SKM-1 treated with dmso at 0.1 percent for 144 hours (cell line): ENCODE data around the gene MXD4.
A peak's percentile ranks its signal among the peaks of the same experiment; 100 is the strongest.

Experiments used
- DNase-seq: peaks from one replicate; lab custom pipeline; 2025; ENCODE audit not compliant: unreplicated experiment; lab: John Stamatoyannopoulos, UW

The MXD4 gene

DNA sequence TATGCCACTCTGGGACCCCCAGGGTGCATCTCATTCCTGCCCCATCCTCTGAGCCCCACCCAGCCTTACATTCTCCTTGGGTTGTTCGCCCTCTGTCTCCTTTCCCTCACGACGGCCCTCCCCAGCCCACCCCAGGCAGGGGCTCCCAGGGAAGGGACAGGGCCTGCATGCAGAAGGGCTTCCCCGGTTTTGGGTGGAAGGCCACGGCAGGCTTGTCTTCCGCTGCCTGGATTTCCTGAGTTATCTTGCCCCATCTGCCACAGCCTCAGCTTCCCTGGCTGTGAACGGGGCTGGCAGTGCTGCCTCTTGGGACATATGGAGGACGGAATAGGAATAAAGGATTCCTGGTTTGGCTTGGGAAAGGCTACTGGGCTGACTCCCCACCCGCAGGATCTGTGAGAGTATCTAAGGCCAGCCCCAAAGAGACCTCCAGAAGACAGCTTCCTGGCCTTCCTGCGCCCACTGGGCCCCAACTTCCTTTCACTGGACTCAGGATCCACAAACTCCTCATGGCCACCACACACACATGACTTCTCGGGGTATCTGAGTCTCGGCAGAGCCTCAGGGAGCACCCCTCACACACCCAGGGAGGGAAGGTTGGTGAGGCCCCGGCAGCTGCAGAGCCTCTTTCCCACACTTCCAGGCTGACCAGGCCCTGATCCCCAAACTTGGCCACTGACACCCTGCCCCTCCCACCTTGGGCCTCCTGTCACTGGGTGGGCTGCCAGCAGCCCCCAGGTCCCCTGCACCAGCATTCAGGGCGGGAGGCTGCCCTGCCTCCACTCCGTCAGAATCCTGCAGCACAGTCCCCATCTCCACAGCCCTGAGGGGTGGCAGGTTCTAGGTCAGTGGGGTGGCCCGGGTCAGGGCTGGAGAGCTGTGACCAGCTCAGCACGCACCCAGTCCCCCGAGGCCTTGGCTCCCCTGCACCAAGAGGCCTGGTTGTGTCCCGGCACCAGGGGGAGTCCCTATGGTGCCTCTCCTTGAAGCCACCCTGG, 3.5 kb upstream of the MXD4 start:
- DNase-seq, result no peak

DNA sequence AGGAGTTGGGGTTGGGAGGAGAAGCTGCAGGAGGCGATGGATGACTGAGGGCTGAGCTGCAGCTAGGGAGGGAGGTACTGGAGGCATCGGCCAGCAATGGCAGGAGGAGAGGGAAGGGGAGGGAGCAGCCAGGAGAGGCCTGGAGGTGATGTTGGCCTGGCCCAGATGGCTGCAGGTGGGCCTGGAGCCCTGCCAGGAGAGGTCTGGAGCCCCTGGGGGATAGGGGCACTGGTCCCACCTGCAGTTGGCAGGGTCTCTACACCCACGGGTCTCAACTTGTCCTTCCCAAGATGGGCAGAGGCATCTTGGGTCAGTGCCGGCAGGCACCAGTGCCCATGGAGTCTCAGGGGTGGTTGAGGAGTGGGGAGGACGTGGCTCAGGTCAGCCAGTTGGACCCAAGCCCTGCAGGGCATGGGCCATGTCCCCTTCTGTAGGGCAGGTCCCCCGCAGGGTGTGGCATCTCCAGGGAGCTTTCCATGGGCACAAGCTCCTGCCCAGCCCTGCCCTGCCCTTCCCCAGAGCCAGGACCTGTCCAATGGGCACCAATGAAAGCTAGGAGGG, 2.7 kb upstream of the MXD4 start:
- DNase-seq, result no peak

DNA sequence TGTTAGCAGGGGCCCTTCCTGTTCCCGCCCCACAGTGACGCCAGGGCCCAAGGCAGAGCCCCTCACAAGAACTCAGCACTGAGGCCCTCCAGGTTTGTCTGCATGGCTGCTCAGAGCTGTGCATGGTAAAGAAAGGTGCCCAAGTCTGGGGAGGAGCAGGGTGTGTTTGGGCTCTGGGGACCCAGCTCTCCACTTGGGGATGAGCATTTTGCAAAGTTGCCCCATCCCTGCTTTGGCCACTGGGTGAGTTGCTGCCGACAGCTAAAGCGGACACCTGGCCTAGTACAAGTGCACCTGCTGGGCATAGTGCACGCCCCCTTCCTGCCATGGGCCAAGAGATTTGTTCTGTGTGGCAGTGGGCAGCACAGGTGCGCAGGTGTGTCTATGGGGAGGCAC, 2.0 kb upstream of the MXD4 start:
- DNase-seq, result no peak

DNA sequence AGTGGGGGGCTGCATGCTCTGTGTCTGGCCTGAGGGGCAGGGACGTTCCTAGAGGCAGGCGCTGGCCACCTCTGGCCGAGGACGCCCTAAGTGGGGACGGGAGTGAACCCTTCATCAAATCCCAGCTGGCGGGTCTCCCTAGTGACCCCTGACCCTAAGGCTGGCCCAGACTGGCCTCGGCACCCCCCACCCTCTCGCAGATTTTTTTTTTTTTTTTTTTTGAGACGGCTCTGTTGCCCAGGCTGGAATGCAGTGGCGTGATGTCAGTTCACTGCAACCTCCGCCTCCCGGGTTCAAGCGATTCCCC, 988 bp upstream of the MXD4 start:
- DNase-seq, result no peak

DNA sequence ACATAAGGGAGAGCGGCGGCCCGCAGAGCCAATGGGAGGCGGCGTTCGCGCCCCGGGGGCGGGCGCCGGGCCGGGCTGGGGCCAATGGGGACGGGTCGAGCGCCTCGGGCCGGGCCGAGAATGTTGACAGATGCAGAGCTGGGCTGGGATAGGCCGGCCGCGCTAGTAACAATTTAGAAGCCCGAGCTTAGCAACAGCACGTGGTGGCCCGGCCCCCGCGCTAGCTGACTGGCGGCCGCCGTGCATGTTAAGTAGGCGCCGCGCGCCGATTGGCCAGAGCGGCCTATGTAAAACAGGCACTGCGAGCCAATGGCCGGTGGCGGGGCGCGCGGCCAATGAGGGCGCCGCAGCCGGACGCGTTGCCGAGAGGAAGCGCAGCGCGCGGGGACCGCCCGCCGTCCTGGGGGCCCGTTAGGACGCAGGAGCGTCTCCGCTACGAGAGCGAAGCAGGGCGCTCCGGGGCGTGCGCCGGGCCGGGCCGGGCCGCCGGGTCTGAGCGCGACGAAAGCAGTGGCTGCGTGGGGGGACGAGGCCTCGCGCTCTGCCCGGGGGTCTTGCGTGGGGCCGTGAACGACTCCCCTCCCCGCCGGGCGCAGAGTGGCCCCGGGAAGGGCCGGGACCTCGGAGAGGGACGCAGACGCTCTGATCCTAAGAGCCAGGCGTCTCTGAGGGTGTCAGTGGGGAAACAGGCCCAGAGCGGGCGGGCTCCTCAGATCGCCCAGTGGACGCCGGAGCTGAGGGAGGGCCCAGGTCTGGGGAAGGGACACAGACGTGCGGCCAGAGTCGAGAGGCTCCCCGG, 435 bp upstream of the MXD4 start:
- DNase-seq, result peak; percentile 100

DNA sequence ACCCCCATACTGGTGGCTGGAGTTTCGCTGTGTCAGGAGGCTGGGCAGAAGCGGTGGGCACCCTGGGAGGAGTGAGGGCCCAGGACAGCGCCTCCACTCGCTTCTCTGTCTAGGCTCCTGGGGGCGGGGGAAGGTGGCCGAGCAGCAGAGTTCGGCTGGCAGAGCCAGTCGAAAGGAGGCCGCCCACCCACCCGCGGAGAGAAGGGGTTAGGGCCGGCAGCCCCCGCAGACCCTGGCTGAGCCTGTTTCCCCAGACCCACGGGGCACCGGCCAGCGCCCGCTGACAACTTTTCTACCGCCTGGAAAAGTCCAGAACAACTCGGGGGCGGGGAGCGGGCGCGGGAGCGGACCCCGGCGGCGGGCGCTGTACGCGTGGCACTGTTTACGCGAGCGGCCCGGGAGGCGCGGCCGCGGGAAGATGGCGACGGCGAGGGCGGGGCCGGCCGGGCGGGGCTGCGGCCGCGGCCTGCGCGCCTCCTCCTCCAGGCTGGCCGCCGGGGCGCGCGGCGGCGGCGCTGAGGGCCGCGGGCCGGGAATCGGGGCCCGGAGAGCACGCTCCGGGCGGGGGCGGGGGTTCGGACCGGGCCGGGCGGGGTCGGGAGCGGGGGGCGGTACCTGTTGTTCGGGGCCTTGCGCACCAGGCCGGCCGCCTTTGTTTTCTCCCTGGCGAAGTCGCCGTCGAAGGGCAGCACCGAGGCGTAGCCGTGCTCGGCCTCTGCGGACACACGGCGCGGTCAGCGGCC, 628 bp downstream of the MXD4 start:
- peak; percentile 33 for DNase-seq

DNA sequence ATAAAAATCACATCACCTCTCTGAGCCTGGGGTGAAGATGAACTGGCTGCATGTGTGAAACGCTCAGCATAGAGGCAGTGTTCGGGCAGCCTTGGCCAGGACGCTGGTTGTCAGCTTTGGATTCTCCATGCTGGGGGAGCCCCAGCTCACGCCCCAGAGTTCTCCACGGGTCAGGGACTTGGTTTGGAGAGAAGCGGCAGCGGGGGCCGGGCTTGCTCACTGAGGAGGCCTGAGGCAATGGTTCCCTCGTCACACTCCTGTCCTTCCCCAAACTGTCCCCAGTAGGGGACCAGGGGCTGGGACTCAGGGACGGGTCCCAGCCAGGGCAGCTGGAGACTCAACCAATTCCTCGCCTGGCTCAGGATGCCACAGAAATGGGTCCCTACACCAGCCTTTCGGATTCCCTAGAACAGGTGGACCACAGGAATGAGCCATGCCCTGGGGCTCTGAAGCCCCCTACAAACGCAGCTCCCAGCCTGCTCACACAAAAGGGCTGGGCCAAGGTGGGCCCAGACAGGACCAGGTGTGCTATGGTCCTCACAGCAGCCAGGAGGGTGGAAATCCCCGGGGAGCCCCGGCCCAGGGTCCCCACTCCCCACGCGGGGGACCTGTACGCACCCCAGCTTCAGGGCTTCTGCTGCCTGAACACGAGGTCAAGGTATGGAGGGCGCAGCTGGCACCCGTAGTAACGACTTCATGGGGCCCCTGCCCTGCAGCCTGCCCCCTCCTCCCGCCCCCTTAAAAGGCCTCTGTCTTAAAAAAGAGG, 1.4 kb downstream of the MXD4 start:
- no peak for DNase-seq

DNA sequence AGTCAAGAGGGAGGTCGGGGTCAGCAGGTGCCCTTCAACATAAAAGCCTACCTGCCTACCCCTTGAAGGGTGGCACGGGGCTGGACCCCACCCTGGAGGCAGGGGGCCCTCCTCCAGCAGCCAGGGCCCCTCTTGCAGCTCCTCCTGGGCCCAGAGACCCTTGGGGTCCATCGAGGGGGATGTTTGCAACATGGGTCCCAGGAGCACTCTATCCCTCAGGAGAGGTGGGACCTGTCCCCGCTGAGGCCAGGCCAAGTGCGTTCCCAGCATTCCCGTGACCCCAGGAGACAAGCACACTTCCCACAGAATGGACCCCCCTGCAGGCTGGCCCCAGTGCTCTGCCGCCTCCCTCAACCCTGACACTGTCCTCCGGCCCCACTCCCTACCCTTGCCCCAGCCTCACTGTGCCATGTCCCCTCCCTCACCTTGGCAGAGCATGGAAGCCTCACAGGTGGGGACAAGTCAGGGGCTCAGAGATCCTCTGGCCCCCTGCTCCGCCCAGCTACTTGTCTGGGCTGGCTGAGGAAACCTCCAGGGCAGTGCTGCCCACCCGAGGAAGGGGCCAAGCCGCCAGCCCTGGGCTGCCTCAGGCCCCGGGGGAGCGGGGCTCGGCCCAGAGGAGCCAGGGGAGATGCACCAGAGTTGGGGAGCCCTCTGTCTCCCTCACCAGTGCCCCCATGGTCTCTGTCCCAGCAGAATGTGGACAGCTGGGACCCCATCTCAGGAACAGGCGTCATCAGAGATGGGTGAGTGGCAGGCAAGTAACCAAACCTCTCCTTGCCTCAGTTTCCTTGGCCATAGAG, 2.2 kb downstream of the MXD4 start:
- DNase-seq, result no peak

DNA sequence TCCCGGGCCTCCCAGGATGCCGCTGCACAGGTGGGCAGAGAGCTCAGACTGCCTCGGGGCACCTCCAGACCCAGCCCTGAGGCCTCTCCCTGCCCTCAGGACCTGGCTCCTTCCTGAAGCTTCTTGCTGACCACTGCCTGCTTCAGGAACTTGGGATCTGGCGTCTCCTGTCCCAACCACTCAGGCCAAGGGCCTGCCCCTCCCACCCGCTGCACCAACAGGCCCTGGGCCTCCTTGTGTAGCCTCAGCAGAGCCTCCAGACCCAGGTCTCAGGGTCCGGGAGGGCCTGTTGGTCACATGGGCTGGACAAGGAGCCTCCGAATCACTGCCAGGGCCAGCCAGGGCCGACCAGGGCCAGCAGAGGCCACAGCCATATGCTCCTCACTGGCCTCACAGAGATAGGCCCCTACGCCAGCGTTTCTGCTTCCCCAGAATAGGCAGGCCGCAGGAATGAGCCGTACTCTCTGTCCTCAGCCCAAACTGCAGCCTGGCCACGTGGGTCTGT, 2.8 kb downstream of the MXD4 start:
- DNase-seq, result no peak

DNA sequence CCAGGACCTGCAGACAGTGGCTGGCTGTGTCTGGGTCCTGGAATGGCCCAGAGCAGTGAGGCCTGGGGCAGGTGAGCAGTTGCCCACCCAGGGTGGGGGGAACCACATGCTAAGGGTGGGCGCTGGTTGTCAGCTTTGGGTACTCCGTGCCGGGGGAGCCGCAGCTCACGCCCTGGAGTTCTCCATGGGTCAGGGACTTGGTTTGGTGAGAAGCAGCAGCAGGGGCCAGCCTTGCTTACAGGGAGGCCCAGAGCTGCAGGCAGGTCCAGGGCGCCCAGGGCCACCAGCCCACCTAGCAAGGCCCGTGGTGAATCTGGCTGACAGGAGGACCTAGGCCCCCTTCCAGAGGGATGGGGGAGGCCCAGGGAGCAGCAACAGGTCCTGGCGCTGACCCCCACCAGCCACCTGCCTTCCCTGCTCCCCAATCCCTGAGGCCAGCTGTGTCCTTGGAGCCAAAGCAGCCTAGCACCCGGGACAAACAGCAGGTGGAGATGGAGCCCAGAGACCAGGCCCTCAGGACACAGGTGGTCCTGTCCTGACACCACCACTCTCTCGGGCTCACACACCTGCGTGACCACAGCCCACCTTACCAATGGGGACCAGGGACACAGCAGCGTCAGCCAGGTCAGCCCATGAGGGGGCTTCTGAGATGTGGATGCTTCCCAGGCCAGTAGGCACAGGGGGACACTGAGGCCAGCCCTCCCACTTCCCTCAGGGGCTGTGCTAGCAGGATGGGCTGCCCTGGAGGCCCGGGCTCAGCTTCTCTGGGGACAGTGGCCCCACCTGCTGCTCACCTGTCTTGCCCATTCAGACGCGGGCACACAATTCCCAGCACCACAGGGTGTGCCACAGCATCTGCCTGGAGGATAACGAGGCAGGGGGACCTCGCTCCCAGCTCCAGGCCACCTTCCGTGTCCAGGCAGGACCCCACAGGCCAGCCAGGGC, 3.5 kb downstream of the MXD4 start:
- no peak for DNase-seq

DNA sequence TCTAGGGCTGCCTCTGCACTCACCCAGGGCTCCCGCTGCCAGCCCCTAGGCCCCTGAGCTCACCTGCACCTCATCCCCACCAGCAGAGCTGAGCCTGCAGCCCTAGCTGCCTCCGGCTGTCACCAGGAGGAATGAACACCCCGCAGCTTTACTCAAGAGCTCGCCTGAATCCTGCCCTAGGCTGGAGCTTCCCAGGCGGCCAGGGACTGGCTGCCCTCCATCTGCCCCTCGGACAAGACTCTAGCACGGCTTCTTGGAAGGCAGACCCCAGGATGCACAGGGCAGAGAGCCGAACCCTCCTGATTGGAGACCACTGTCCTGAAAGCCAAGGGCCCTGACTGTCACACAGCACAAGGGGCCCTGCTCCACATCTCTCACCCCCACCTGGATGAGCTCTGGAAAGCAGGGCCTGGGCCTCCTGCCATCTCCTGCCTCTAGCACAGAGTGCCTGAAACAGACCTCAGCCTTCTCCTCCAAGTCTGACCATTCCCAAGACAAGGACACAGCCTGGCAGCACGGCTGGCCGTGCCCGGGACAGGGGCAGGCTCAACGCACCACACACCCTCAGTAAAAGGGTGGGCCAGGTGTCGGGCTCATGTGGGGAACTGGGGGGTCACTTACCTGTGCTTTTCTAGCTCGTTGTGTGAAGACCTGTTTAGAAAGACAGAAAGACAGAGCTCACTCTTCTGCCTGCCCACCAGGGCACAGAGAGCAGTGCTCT, 4.4 kb downstream of the MXD4 start:
- no peak for DNase-seq

DNA sequence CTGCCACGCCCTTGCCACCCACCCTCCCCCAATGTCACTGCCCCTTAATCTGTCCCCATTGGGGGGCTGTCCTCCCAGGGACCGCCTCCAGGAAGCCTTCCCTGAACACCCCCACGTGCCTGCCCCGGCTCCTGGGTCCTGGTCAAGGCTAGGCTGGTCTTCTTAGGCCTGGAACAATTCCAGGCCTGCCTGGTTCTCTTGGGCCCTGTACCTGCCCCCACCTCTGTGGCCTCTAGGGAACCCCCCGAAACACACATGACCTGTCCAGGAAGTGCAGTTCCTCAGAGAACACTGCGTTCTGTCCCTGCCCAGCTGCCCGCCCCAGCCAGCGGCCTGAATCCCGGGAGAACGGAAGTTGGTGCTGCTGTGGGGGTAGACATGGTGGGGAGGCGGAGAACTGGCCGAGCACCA, 5.1 kb downstream of the MXD4 start:
- no peak for DNase-seq

DNA sequence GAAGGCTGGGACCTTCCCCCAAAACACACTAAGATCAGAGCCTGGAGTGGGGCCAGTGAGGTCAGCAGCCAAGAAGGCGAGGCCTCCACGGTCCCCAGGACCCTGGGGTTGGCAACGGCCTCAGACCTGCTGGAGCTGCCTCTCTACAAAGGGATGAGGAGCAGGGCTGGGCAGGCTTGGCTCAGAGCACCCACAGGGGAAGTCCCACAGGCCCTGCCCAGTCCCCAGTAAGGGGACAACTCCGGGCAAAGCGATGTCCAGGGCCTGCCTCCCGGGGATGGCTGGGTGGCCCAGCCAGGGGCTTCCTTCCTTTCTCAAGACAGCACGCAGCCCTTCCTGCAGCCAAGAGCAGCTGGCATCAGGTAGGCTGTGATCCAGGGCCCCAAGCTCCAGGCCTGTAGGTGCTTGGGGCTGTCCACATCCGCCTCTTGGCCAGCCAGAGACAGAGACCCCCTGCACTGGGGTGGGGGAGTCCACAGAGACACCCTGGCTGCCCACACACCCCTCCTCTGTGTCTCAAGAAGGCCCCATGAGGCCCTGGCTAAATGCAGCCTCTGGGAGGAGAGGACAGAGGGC, 5.7 kb downstream of the MXD4 start:
- DNase-seq, result no peak

DNA sequence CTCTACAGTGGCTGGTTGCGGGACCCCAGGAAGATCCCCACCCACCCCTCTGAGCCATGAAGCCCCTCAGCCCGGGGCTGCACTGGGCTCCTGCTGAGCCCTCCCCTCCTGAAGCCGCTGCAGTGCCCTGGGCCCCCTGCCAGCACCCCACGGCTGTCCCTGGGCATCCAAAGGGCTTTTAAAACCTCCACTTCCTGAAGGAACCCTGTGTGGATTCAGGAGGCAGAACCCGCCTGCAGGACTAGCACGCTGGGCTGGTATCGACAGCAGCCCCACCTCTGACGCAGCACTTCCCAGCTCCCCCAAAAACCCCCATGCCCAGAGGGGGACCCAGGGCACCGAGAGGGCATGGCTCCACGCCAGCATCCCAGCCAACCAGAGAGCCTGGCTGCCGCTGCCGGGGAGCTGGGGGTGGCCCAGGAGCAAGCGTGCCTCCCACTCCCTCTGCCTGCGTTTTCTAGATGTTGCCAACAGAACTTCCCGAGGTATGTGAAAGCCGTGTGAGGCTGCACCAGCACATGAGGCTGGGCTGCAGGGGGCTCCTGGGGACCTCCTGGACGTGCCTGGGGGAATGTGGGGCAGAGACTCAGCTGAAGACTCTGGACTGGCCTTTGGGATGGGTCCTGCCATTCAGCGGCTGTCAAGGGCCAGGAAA, 6.3 kb downstream of the MXD4 start:
- DNase-seq, result no peak

DNA sequence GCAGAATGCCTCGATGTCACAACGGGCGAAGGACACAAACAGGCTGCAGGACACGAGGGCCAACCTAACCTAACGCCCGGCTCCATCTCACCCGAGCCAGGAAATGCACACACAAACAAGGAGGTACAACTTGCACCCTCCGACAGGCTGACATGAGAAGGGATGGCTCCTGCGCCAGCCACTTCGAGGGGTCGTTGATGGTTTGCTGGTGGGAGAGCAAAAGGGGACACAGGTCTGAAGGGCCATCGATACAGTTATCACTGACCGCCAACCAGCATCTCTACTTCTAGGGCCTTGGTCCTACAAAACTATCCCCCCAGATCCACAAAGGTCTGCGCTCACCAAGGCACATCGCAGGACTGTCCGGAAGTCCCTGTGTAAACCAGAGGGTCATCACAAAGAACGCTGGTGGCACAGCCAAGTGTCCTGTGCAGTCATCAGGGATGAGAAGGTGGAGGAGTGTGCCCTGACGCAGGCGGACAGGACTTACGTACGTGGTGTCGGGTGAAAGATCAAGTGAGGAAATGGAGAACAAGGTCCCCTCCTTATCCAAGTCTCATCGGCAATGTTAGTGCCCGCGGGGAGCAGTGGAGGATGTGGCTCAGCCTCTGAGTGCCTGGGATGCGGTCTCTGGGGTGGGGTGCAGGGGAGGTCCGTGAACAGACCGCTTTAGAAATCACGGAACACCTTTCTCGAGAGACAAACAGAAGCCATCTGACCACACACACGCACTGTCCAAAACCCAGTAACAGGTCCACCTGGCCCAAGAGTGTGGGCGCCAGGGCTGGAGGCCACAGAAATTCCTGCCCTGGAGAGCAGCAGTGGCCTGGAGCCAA, 7.0 kb downstream of the MXD4 start:
- DNase-seq, result no peak
